Astrocyte (in vitro differentiated cells and primary cell): Measurements from ENCODE around the gene EP400.

ENCODE experiments used
- CTCF ChIP-seq: IDR thresholded peaks from 2 replicates; pipeline ENCODE4 v1.5.1; 2011; ENCODE audit warnings: low read depth, mild to moderate bottlenecking, inconsistent platforms, low read length, moderate library complexity; ENCODE audit not compliant: insufficient read depth
- EZH2 ChIP-seq: IDR thresholded peaks from 2 replicates; pipeline ENCODE4 v1.6.1; 2012; ENCODE audit warnings: mild to moderate bottlenecking, low read length, inconsistent platforms; ENCODE audit not compliant: insufficient read depth

GRCh38 chr12:131904346-131904745, 45.4 kb upstream of the EP400 start:
- TF ChIP-seq EZH2 (no peak), CTCF (no peak)
